ENCODE data around the gene ACSS2.

GRCh38 chr20:34952671-34953070 is 76.3 kb downstream of the ACSS2 start:
- TF ChIP-seq GATA3 (IDR thresholded peaks at IDR 0.05; ENCODE audit: low read depth, low read length) = no peak
- no peak for TF ChIP-seq GATA2 (IDR thresholded peaks at IDR 0.05; ENCODE audit: low read depth, low read length)
